Keratinocyte (primary cell): ENCODE data around the gene PPP6R1. TPM values are rescaled to one million over a fixed set of nuclear protein-coding genes. Genes with fewer than 3 reads are reported as not detected.

Experiments used
- DNase-seq: peaks from one replicate; pipeline ENCODE4 v3.0.0-alpha.2; 2011; ENCODE audit warnings: low read depth, missing footprints, low spot score
- FAIRE-seq: peaks from 2 replicates; lab custom pipeline; 2011; peaks lifted over from hg19 to GRCh38; lab: Jason Lieb, UNC
- H2AFZ ChIP-seq: 2 replicates; pipeline ENCODE4 v1.6.0; 2012; ENCODE audit warnings: low read length, control low read depth, inconsistent platforms; ENCODE audit not compliant: control insufficient read depth
- H3K27ac ChIP-seq: 2 replicates; pipeline ENCODE4 v1.5.1; 2011; ENCODE audit warnings: low read length; ENCODE audit not compliant: control insufficient read depth, insufficient read depth
- H3K27me3 ChIP-seq: 3 replicates; pipeline ENCODE4 v1.6.0; 2011; ENCODE audit warnings: low read length; ENCODE audit not compliant: control insufficient read depth, insufficient read depth; ENCODE audit errors: extremely low read depth
- H3K36me3 ChIP-seq, 2 experiments: 2 replicates in 1 of 2; 3 replicates in 1 of 2; pipeline ENCODE4 v1.5.1; 2011; ENCODE audit warnings: low read length in 2 of 2, mild to moderate bottlenecking in 1 of 2; ENCODE audit not compliant: control insufficient read depth in 2 of 2, insufficient read depth in 2 of 2; ENCODE audit errors: extremely low read depth in 1 of 2
- H3K4me1 ChIP-seq: 3 replicates; pipeline ENCODE4 v1.5.1; 2011; ENCODE audit warnings: low read length; ENCODE audit not compliant: control insufficient read depth, insufficient read depth; ENCODE audit errors: extremely low read depth
- H3K4me2 ChIP-seq: 3 replicates; pipeline ENCODE4 v1.6.0; 2011; ENCODE audit warnings: low read depth, low read length; ENCODE audit not compliant: control insufficient read depth, insufficient read depth; ENCODE audit errors: extremely low read depth
- H3K4me3 ChIP-seq, 3 experiments: fragments of 200-600 bp in 1 of 3; sonication (generic) in 1 of 3; 2 replicates in 2 of 3; 3 replicates in 1 of 3; pipeline ENCODE4 v1.5.1; 2011 to 2016; ENCODE audit warnings: low read length in 3 of 3, mild to moderate bottlenecking in 3 of 3, control low read depth in 2 of 3, inconsistent platforms in 1 of 3, low read depth in 1 of 3, mixed read lengths in 1 of 3, mixed run types in 1 of 3, moderate library complexity in 1 of 3; ENCODE audit not compliant: control insufficient read depth in 2 of 3, insufficient read depth in 2 of 3; ENCODE audit errors: extremely low read depth in 1 of 3
- H3K79me2 ChIP-seq: 2 replicates; pipeline ENCODE4 v1.6.0; 2012; ENCODE audit warnings: low read length; ENCODE audit not compliant: control insufficient read depth, insufficient read depth
- H3K9ac ChIP-seq: 3 replicates; pipeline ENCODE4 v1.6.0; 2011; ENCODE audit warnings: low read length; ENCODE audit not compliant: control insufficient read depth, insufficient read depth; ENCODE audit errors: extremely low read depth
- H3K9me1 ChIP-seq: 3 replicates; pipeline ENCODE4 v1.6.0; 2011; ENCODE audit warnings: low read length; ENCODE audit not compliant: control insufficient read depth, insufficient read depth; ENCODE audit errors: extremely low read depth
- H3K9me3 ChIP-seq: 2 replicates; pipeline ENCODE4 v1.5.1; 2012; ENCODE audit warnings: low read depth, low read length; ENCODE audit not compliant: control insufficient read depth
- H4K20me1 ChIP-seq: 3 replicates; pipeline ENCODE4 v1.6.0; 2011; ENCODE audit warnings: low read length; ENCODE audit not compliant: control insufficient read depth, insufficient read depth; ENCODE audit errors: extremely low read depth
- EZH2 ChIP-seq: IDR thresholded peaks from one replicate; pipeline ENCODE4 v1.6.1; 2012; ENCODE audit warnings: inconsistent platforms, mild to moderate bottlenecking, low read length, moderate library complexity
- dilution Hi-C: fragments of 300-500 bp; cut with MboI; formaldehyde crosslinking; loops from one replicate; pipeline ENCODE4 v1.7.0; 2020; ENCODE audit warnings: low sequenced_read_pairs; ENCODE audit not compliant: extremely low pct_ligation_motif_present
- polyA plus RNA-seq, 5 experiments: library from polyadenylated mRNA; depleted of rRNA in 3 of 5; stranded (reverse) in 3 of 5; stranded (forward) in 1 of 5; unstranded in 1 of 5; fragments of >200 nt; gene quantifications; 1 replicate in 1 of 5; 2 replicates in 3 of 5; 3 replicates in 1 of 5; pipeline versions ENCODE4 v1.2.1 to v1.2.3, GENCODE V29; 2011 to 2012; ENCODE audit warnings: missing spikeins in 2 of 5, low read depth in 1 of 5, low replicate concordance in 1 of 5
- TF ChIP-seq, protein P1 (sequence below), 3 experiments: IDR thresholded peaks in 1 of 3; conservative IDR thresholded peaks in 1 of 3; optimal IDR thresholded peaks in 1 of 3; 2 replicates in 2 of 3; 3 replicates in 1 of 3; pipeline versions ENCODE3 to v1.5.1; 2011; ENCODE audit warnings: low read length in 3 of 3, mild to moderate bottlenecking in 3 of 3, moderate library complexity in 2 of 3, control low read depth in 1 of 3, inconsistent platforms in 1 of 3; ENCODE audit not compliant: insufficient read depth in 2 of 3; ENCODE audit errors: extremely low read depth in 1 of 3

PPP6R1 gene
- polyA plus RNA-seq, 1 donor (not counting 4 experiments of a cell fraction or from before 2014, with no cell fraction given), result 26.7 TPM

DNA sequence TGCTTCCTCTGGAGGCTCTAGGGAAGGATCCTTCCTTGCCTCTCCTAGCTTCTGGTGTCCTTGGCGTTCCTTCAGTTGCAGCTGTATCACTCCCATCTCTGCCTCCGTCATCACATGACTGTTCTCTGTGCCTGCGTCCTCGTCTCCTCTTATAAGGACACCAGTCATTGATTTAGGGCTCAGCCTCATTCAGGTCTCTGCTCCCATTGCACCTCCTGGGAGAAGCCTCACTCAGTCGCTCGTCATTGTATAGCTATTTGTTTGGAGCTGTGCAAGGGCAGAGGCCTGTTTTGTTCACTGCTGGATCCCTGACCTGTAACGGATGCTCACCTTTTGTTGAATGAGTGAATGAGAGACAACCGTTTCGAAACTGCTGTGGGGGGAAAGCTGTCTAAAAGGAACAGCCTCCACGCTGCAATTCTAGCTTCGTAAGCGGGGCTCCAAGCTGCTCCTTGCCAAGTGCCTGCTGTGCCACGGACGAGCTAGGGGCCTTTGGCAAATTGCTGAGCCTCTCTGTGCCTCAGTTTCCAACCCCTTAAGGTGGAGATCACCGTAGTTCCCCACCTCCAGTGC lies 42.2 kb upstream of the PPP6R1 start:
- no peaks in the 10 kb centered on the region for H3K9me1 ChIP-seq
- no peaks in the 10 kb centered on the region for H3K9me3 ChIP-seq
- no peaks in the 10 kb centered on the region for H3K36me3 ChIP-seq
- H3K27ac ChIP-seq, result no peak overlapping the region
- H3K4me3 ChIP-seq, result no peak overlapping the region
- peaks cover 2% of the 10 kb centered on the region for H3K4me1 ChIP-seq
- no peaks in the 10 kb centered on the region for H3K27me3 ChIP-seq
- no peaks in the 10 kb centered on the region for H4K20me1 ChIP-seq
- FAIRE-seq, result no peak
- dilution Hi-C loops, result no loop called here
- no peak overlapping the region for H3K4me2 ChIP-seq
- no peak overlapping the region for H3K9ac ChIP-seq
- no peaks in the 10 kb centered on the region for H3K79me2 ChIP-seq
- no peak for DNase-seq
- peak overlapping the region; percentile 96 for H2AFZ ChIP-seq
- TF ChIP-seq, protein P1, sequence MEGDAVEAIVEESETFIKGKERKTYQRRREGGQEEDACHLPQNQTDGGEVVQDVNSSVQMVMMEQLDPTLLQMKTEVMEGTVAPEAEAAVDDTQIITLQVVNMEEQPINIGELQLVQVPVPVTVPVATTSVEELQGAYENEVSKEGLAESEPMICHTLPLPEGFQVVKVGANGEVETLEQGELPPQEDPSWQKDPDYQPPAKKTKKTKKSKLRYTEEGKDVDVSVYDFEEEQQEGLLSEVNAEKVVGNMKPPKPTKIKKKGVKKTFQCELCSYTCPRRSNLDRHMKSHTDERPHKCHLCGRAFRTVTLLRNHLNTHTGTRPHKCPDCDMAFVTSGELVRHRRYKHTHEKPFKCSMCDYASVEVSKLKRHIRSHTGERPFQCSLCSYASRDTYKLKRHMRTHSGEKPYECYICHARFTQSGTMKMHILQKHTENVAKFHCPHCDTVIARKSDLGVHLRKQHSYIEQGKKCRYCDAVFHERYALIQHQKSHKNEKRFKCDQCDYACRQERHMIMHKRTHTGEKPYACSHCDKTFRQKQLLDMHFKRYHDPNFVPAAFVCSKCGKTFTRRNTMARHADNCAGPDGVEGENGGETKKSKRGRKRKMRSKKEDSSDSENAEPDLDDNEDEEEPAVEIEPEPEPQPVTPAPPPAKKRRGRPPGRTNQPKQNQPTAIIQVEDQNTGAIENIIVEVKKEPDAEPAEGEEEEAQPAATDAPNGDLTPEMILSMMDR (optimal IDR thresholded peaks at IDR 0.05 in 1 of 3, IDR thresholded peaks at IDR 0.05 in 1 of 3, conservative IDR thresholded peaks at IDR 0.05 in 1 of 3; ENCODE audit: extremely low read depth in 1 of 3, insufficient read depth in 2 of 3, low read length in 3 of 3), result no peak
- TF ChIP-seq EZH2, result no peak

DNA sequence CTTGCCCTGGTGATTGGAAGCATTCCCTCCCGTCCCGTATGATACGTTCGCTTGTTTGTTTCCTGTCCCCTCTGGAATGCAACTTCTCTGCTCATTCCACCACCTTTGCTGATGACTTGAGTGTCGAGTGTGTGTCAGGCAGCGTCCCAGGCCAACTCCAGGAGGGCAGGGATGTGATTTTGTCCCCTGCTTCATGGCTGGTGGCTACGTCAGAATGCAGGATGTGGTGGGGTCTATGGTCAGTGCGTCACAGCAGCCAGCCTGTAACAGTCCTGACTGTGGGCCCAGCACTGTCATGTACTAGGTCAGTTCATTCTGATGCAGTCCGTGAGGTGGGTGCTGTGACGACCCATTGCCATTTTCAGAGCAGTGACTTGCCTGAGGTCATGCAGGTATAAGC lies 41.2 kb upstream of the PPP6R1 start:
- dilution Hi-C loops, result no loop called here
- DNase-seq (no peak), FAIRE-seq (no peak)
- Histone ChIP-seq H3K9ac (no peak overlapping the region), H3K9me3 (no peaks in the 10 kb centered on the region), H3K79me2 (no peaks in the 10 kb centered on the region), H3K36me3 (no peaks in the 10 kb centered on the region), H3K4me1 (peaks cover 2% of the 10 kb centered on the region), H3K9me1 (no peaks in the 10 kb centered on the region), H3K27ac (no peak overlapping the region), H4K20me1 (no peaks in the 10 kb centered on the region), H3K4me3 (no peak overlapping the region), H3K4me2 (no peak overlapping the region), H2AFZ (no peak overlapping the region), H3K27me3 (no peaks in the 10 kb centered on the region)
- TF ChIP-seq, protein P1 (optimal IDR thresholded peaks at IDR 0.05 in 1 of 3, IDR thresholded peaks at IDR 0.05 in 1 of 3, conservative IDR thresholded peaks at IDR 0.05 in 1 of 3; ENCODE audit: extremely low read depth in 1 of 3, insufficient read depth in 2 of 3, low read length in 3 of 3), result no peak
- no peak for TF ChIP-seq EZH2
